ENCODE results near the gene PEAK1.

The PEAK1 gene

DNA sequence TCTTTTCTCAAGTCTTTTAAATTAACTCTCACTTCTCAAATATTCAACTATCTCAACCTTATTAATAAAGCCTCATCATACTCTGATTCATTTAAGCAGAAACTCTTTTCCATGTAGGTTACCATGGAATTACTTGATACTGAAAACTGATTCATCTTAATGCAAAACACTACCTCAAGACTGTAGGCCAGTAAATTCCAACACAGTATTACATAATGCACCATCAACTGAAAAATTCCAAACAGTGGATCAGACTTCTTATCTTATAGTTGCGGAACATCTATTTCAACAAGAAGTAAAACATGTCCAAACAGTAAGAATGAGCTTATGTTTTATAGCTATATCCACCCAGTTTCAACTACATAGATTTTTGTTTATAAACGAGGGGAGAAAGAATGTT, 124.5 kb downstream of the PEAK1 start:
- no peak for DNase-seq

DNA sequence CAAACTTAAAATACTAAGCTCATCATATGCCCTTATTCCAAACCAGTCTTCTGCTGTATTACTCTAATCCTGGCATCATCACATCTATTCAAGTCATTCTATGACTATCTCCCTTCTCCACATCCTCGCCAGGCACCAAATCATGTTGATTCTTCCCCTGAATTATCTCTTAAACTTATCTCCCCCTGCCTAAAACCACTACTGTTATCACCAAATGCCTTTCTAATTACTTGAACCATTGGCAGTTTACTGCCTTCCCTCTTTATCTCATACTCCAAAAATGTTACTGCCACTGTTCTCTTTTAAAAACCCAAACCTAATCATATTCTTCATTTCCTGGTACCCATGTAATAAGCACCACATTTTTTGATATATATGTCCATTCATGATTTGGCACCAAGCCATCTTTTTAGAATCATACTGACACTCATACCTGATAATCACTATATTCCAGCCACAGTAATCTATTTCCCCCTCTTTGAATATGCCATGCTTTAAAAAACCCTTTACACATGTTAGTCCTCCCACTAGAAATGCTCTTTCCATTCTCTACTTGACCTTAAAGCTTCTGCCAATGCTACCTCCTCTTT, 126.8 kb downstream of the PEAK1 start:
- no peak for DNase-seq

DNA sequence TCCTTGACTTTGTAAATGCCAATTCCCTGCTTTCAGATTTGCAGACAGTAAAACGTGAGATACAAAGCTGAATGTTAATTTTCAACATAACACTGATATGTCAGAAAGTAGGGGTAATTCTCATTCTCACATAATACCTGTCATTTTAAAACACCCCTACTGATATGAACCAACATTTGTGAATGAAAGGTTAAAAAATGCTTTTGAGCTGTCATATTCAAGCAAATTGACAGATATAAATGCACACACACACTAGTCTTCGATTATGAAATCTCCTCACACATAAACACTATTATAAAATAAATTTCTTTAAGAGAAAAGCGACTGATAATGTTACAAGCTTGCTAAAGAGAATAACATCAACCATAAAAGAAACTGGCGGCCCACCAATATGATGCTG, 128.8 kb downstream of the PEAK1 start:
- DNase-seq, result no peak

DNA sequence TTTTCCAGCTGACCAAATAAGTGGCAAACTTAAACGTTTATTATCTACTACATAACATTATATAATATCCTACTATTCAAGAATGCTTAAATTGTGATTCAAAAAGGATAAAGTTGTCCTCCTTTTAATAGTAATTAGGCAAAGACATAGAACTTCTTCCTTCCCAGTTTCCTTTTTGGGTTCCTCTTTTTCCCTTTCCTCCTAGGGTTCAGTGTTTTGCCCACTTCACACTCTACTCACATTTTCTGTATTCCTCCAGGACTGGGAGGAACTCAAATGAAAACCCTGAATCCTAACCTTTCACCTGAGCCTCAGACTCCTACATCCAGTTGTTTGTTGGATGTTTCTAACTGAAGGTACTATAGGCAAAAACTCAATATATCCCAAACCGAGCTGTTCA, 132.5 kb downstream of the PEAK1 start:
- DNase-seq, result peak; percentile 21

DNA sequence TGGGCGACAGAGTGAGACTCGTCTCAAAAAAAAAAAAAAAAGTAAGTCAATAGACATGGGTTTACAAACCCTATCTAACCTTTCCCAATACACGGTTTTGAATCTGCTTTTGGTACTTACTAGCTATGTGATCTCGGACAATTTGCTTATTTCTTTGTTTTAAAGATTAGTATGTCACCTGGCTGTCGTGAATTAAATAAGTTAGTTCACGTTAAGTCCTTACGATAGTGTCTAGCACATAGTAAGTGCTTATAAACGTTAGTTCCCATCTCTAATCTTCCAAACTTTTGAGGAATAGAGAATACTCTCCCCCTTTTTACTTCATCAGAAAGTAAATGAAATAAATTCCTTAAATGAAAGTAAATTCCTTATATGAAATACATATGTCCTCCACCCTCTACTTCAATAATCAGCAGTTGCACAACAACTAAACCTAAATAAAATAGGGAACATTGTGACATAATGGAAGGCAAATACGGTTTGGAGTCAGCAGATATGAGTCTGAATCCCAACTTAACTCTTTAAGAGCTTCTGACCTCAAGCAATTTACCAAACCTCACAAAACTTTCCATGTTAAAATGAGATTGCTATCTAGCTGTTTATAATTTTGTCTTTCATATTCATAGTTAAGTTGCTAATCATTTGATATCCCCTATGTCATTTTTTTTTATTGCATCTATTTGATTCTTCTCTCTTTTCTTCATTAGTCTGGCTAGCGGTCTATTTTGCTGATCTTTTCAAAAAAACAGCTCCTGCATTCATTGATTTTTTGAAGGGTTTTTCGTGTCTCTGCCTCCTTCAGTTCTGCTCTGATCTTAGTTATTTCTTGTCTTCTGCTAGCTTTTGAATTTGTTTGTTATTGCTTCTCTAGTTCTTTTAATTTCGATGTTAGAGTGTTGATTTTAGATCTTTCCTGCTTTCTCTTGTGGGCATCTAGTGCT, 134.6 kb downstream of the PEAK1 start:
- peak; percentile 41 for DNase-seq

GRCh38 chr15:77282333-77282732, 137.6 kb downstream of the PEAK1 start:
- DNase-seq, result no peak

DNA sequence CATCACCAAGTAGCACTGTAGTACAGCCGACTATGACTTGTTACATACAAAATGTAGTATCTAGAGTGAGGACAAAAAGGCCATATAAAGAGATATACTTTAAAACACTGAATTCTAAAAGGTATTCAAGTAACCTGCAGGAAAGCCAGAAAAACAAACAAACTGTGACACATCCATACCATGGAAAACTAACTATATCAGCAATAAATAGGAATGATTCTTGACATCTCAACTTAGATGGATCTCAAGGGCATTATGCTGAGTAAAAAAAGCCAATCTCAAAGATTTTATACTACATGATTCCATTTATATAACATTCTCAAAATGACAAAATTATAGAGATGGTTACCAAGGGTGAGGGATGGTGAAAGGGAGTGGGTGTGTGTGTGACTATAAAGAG, 143.0 kb downstream of the PEAK1 start:
- DNase-seq, result no peak

GRCh38 chr15:77276096-77276495, 143.8 kb downstream of the PEAK1 start:
- no peak for DNase-seq

DNA sequence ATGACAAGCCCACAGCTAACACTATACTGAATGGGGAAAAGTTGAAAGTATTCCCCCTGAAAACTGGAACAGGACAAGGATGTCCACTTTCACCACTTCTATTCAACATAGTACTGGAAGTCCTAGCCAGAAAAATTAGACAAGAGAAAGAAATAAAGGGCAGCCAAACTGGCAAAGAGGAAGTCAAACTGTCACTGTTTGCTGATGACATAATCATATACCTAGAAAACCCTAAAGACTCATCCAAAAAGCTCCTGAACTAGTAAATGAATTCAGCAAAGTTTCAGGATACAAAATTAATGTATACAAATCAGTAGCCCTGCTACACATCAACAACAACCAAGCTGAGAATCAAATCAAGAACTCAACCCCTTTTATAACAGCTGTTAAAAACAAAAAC, 146.8 kb downstream of the PEAK1 start:
- DNase-seq, result peak; percentile 26

GRCh38 chr15:77266708-77267386, 153.1 kb downstream of the PEAK1 start:
- DNase-seq, result no peak

DNA sequence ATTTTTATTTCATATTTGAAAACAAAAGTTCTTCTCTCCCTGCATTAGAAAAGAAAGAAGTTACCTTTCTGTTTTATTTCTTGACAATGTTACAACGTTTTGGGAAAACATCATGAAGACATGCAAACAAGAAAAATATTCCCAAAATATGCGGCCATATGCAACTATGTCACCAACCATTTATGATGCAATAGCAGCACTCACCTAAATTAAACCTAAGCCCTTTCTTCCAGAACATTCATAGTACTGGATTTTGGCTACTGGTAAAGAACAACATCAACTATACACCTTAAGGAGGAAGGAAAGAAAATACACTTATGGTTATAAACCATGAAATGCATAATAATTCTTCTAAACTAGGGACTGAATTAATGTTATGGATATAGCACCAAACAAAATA, 164.5 kb downstream of the PEAK1 start:
- DNase-seq, result no peak

DNA sequence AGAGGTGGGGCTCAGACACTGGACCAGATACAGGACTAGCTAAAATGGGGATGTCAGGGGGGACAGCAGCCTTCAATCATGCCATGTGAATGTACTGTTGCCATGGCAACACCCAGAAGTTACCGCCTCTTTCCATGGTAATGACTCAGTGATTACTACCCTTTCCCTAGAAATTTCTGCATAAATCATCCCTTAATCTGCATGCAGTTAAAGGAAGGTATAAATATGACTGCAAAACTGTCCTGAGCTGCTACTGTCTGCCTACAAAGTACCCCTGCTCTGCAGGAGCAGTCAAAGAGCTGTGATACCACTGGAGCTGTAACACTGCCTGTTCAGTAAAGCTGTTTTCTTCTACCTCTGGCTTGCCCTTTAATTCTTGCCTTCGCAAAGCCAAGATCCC, 168.2 kb downstream of the PEAK1 start:
- DNase-seq, result no peak

DNA sequence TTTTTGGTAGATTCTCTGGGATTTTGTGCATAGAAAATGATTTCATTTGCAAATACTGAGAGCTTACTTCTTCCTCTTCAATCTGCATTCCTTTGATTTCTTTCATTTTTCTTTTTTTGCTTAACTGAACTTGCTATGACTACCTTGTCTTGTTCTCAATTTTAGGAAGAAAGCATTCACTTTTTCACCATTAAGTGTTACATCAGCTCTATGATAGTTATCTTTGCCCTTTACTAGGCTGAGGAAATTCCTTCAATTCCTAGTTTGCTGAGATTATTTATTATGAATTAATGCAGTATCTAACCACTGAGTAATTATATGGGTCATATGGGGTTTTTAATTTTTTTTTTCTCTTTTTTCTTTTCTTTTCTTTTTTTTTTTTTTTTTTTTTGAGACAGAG, 172.8 kb downstream of the PEAK1 start:
- DNase-seq, result no peak

- no peak for DNase-seq
Observed at GRCh38 chr15:77243716-77244401, 176.0 kb downstream of the PEAK1 start.

- no peak for DNase-seq
Observed at GRCh38 chr15:77243135-77243534, 176.8 kb downstream of the PEAK1 start.

DNA sequence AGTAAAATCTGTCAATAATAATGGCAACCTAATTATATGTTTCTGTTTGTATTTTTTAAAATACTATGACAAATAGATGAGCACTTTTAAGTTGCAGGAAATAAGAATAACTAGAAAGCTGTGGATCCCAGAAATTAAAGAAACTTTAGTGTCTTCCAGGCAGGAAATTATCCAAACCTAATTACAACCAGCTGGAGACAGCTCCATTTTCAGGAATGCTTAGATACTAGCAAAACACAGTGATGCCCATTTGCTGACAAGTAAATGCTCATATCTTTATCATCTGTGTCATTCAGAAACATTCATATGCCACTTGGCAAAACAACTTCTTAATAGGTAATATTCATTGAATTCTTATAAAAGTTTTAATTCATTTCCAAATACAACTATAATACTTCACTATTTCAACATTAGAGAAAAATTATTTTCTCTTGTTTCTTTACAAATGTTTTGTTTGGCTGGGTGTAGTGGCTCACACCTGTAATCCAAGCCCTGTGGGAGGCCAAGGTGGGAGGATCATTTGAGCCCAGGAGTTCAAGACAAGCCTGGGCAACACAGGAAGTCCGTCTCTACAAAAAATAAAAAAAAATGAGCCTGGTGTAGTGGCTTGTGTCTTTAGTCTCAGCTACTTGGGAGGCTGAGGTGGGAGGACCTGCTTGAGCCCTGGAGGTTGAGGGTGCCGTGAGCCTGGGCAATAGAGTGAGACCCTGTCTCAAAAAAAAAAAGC, 179.9 kb downstream of the PEAK1 start:
- DNase-seq, result no peak

- DNase-seq, result no peak
Observed at GRCh38 chr15:77235566-77235965, 184.3 kb downstream of the PEAK1 start.

DNA sequence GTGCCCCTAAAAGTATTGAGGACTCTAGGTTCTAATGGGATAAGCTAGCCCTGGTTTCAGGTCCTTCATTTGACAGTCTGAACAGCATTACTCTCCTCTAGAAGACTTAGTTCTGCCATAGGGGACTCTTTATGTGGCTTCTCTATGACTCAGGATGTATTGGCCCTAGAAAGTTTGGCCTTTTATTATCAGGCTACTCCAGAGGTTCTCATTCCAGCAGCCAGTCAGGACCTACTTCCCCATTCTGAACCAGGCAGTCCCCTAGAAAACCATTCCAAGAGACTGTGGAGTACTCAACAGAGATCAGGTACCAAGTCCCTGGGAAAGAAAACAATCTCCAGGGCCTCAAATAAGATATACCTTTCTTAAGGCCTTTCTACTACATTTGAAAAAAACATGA, 191.1 kb downstream of the PEAK1 start:
- no peak for DNase-seq

- no peak for DNase-seq
Observed at GRCh38 chr15:77226652-77227051, 193.3 kb downstream of the PEAK1 start.

DNA sequence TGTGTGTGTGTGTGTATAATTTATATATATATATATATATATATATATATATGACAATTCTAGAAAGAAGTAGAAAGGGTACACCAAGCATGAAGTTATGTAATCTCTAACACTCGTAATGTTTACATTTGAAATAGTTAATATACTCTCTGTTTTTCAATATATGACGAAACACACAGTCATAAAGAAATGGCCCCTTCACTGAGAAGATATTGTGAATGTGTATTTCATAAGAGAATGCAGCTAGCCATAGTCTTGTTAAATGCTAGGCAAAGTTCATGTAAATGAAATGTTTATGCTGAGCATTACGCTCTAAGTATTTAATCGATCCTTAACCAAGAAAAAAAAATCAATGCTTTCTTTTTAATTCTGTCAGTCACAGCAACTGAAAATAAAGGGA, 194.3 kb downstream of the PEAK1 start:
- DNase-seq, result no peak

- DNase-seq, result no peak
Observed at GRCh38 chr15:77225088-77225487, 194.8 kb downstream of the PEAK1 start.

GRCh38 chr15:77224352-77224751, 195.6 kb downstream of the PEAK1 start:
- no peak for DNase-seq

GRCh38 chr15:77221708-77222107, 198.2 kb downstream of the PEAK1 start:
- no peak for DNase-seq
